Measurements from ENCODE around the gene EPHB6. TPM values are rescaled to one million over a fixed set of nuclear protein-coding genes. Genes with fewer than 3 reads are reported as not detected.

The EPHB6 gene
- total and polyA plus RNA-seq, 3 experiments from 2014 or later = 6.0 to 13.7 (median 8.1) TPM

- Mint-ChIP-seq H3K4me3 (peak overlapping the region; percentile 68 to 91 (median 80)), H3K4me1 (peaks cover 82 to 96% (median 94%) of the 10 kb centered on the region in 3 donors), H3K9me3 (no peaks in the 10 kb centered on the region), H3K27me3 (peaks cover 0 to 7% of the 10 kb centered on the region in 2 donors), H3K36me3 (peaks cover 9 to 11% (median 11%) of the 10 kb centered on the region in 3 donors), H3K27ac (peak overlapping the region; percentile 99 to 100 (median 100))
- Histone ChIP-seq H3K4me1 (ENCODE audit: insufficient read depth, low read length) (peaks cover 96% of the 10 kb centered on the region), H3K36me3 (ENCODE audit: insufficient read depth, low read length) (peaks cover 3% of the 10 kb centered on the region), H3K4me3 (ENCODE audit: low read length) (peak overlapping the region; percentile 56), H3K27ac (ENCODE audit: low read depth, low read length) (peak overlapping the region; percentile 92), H3K9me3 (ENCODE audit: low read length) (no peaks in the 10 kb centered on the region), H3K27me3 (ENCODE audit: insufficient read depth, low read length, poor library complexity, severe bottlenecking) (no peaks in the 10 kb centered on the region)
- ChIA-PET POLR2A (interaction anchor here (0.6 to 13.3 kb wide), 22 partner anchors 9 to 502 kb away, joined by 3 to 1213 read pairs (median 4); no protein-coding TSS in a partner anchor), CTCF (interaction anchor here (0.9 to 15.2 kb wide), 18 partner anchors 11 to 575 kb away, joined by 3 to 508 read pairs (median 4); no protein-coding TSS in a partner anchor)
- peak; percentile 90 to 99 (median 98) for DNase-seq
These were observed 45.9 kb upstream of the EPHB6 start for GRCh38 chr7:142808802-142809583.

GRCh38 chr7:142809671-142810070 is 45.2 kb upstream of the EPHB6 start:
- H3K4me1 Mint-ChIP-seq = peaks cover 75 to 93% (median 88%) of the 10 kb centered on the region in 3 donors
- CTCF ChIA-PET = interaction anchor here (0.9 to 15.2 kb wide), 19 partner anchors 7 to 570 kb away, joined by 3 to 508 read pairs (median 5); no protein-coding TSS in a partner anchor
- Histone ChIP-seq H3K4me1 (ENCODE audit: insufficient read depth, low read length) (peaks cover 90% of the 10 kb centered on the region), H3K27me3 (ENCODE audit: insufficient read depth, low read length, poor library complexity, severe bottlenecking) (no peaks in the 10 kb centered on the region), H3K4me3 (ENCODE audit: low read length) (peak overlapping the region; percentile 56), H3K36me3 (ENCODE audit: insufficient read depth, low read length) (no peaks in the 10 kb centered on the region), H3K27ac (ENCODE audit: low read depth, low read length) (peak overlapping the region; percentile 92), H3K9me3 (ENCODE audit: low read length) (no peaks in the 10 kb centered on the region)
- H3K27me3 Mint-ChIP-seq = peaks cover 0 to 7% of the 10 kb centered on the region in 2 donors
- peak in 1 of 5 donors; percentile 45 for DNase-seq
- no peaks in the 10 kb centered on the region for H3K9me3 Mint-ChIP-seq
- H3K4me3 Mint-ChIP-seq = peak overlapping the region; percentile 68 to 91 (median 80)
- H3K36me3 Mint-ChIP-seq = peaks cover 5 to 7% (median 6%) of the 10 kb centered on the region in 3 donors
- POLR2A ChIA-PET = interaction anchor here (1.1 to 13.3 kb wide), 8 partner anchors 18 to 489 kb away, joined by 3 to 1213 read pairs (median 8); no protein-coding TSS in a partner anchor
- peak overlapping the region; percentile 99 to 100 (median 100) for H3K27ac Mint-ChIP-seq

GRCh38 chr7:142811154-142811737 is 43.6 kb upstream of the EPHB6 start:
- Mint-ChIP-seq H3K9me3 (no peaks in the 10 kb centered on the region), H3K4me1 (peaks cover 60 to 78% (median 72%) of the 10 kb centered on the region in 3 donors), H3K27ac (peak overlapping the region; percentile 77 to 100 (median 100)), H3K27me3 (peaks cover 5 to 10% of the 10 kb centered on the region in 2 donors), H3K36me3 (peaks cover 0 to 2% (median 0%) of the 10 kb centered on the region in 3 donors), H3K4me3 (peak overlapping the region; percentile 24 to 58 (median 45))
- ChIA-PET POLR2A (interaction anchor here (0.5 to 13.3 kb wide), 13 partner anchors 19 to 491 kb away, joined by 3 to 1213 read pairs (median 4); no protein-coding TSS in a partner anchor), CTCF (interaction anchor here (0.7 to 15.2 kb wide), 45 partner anchors 8 to 835 kb away, joined by 3 to 508 read pairs (median 4); no protein-coding TSS in a partner anchor)
- Histone ChIP-seq H3K4me1 (ENCODE audit: insufficient read depth, low read length) (peaks cover 74% of the 10 kb centered on the region), H3K4me3 (ENCODE audit: low read length) (no peak overlapping the region), H3K36me3 (ENCODE audit: insufficient read depth, low read length) (no peaks in the 10 kb centered on the region), H3K27ac (ENCODE audit: low read depth, low read length) (peak overlapping the region; percentile 35), H3K27me3 (ENCODE audit: insufficient read depth, low read length, poor library complexity, severe bottlenecking) (no peaks in the 10 kb centered on the region), H3K9me3 (ENCODE audit: low read length) (no peaks in the 10 kb centered on the region)
- peak in 4 of 5 donors; percentile 34 to 81 (median 66) for DNase-seq

GRCh38 chr7:142812437-142813215 is 42.2 kb upstream of the EPHB6 start:
- Mint-ChIP-seq H3K36me3 (peaks cover 0 to 3% (median 0%) of the 10 kb centered on the region in 3 donors), H3K4me3 (peak overlapping the region in 5 of 7 donors; percentile 33 to 51 (median 48)), H3K9me3 (no peaks in the 10 kb centered on the region), H3K4me1 (peaks cover 46 to 64% (median 58%) of the 10 kb centered on the region in 3 donors), H3K27me3 (peaks cover 12 to 17% of the 10 kb centered on the region in 2 donors), H3K27ac (peak overlapping the region in 6 of 8 donors; percentile 2 to 100 (median 92))
- Histone ChIP-seq H3K27me3 (ENCODE audit: insufficient read depth, low read length, poor library complexity, severe bottlenecking) (no peaks in the 10 kb centered on the region), H3K4me3 (ENCODE audit: low read length) (no peak overlapping the region), H3K36me3 (ENCODE audit: insufficient read depth, low read length) (no peaks in the 10 kb centered on the region), H3K9me3 (ENCODE audit: low read length) (no peaks in the 10 kb centered on the region), H3K27ac (ENCODE audit: low read depth, low read length) (no peak overlapping the region), H3K4me1 (ENCODE audit: insufficient read depth, low read length) (peaks cover 60% of the 10 kb centered on the region)
- CTCF ChIA-PET = interaction anchor here (0.9 to 15.2 kb wide), 22 partner anchors 7 to 514 kb away, joined by 3 to 508 read pairs (median 5); no protein-coding TSS in a partner anchor
- POLR2A ChIA-PET = interaction anchor here (0.7 to 13.3 kb wide), 4 partner anchors 8 to 492 kb away, joined by 3 to 1213 read pairs (median 4); no protein-coding TSS in a partner anchor
- no peak for DNase-seq

- H3K4me1 ChIP-seq (ENCODE audit: insufficient read depth, low read length) = peaks cover 54% of the 10 kb centered on the region
- ChIA-PET POLR2A (interaction anchor here (1.2 to 13.3 kb wide), 3 partner anchors 9 to 181 kb away, joined by 5 to 1213 read pairs (median 20); no protein-coding TSS in a partner anchor), CTCF (interaction anchor here (0.9 to 15.2 kb wide), 12 partner anchors 22 to 514 kb away, joined by 3 to 508 read pairs (median 4); no protein-coding TSS in a partner anchor)
- no peak overlapping the region for H3K27ac ChIP-seq (ENCODE audit: low read depth, low read length)
- Mint-ChIP-seq H3K9me3 (no peaks in the 10 kb centered on the region), H3K27ac (peak overlapping the region in 5 of 8 donors; percentile 25 to 90 (median 73)), H3K27me3 (peaks cover 12 to 23% of the 10 kb centered on the region in 2 donors), H3K36me3 (peaks cover 0 to 3% (median 0%) of the 10 kb centered on the region in 3 donors), H3K4me1 (peaks cover 40 to 58% (median 52%) of the 10 kb centered on the region in 3 donors), H3K4me3 (peak overlapping the region in 6 of 7 donors; percentile 33 to 70 (median 48))
- no peaks in the 10 kb centered on the region for H3K9me3 ChIP-seq (ENCODE audit: low read length)
- no peaks in the 10 kb centered on the region for H3K36me3 ChIP-seq (ENCODE audit: insufficient read depth, low read length)
- no peak overlapping the region for H3K4me3 ChIP-seq (ENCODE audit: low read length)
- peak in 1 of 5 donors; percentile 43 for DNase-seq
- no peaks in the 10 kb centered on the region for H3K27me3 ChIP-seq (ENCODE audit: insufficient read depth, low read length, poor library complexity, severe bottlenecking)
These were observed 41.6 kb upstream of the EPHB6 start for GRCh38 chr7:142813226-142813625.

GRCh38 chr7:142813699-142814098 is 41.2 kb upstream of the EPHB6 start:
- Mint-ChIP-seq H3K27ac (peak overlapping the region in 5 of 8 donors; percentile 6 to 90 (median 25)), H3K4me3 (peak overlapping the region in 4 of 7 donors; percentile 33 to 70 (median 50))

More at GRCh38 chr7:142813699-142814098, 41.2 kb upstream of the EPHB6 start:
- ChIA-PET CTCF (interaction anchor here (0.9 to 15.2 kb wide), 11 partner anchors 22 to 515 kb away, joined by 3 to 508 read pairs (median 5); no protein-coding TSS in a partner anchor), POLR2A (interaction anchor here (1.2 to 13.3 kb wide), 3 partner anchors 9 to 182 kb away, joined by 5 to 1213 read pairs (median 20); no protein-coding TSS in a partner anchor)
- H3K27ac ChIP-seq (ENCODE audit: low read depth, low read length) = no peak overlapping the region
- H3K9me3 ChIP-seq (ENCODE audit: low read length) = no peaks in the 10 kb centered on the region
- H3K27me3 ChIP-seq (ENCODE audit: insufficient read depth, low read length, poor library complexity, severe bottlenecking) = no peaks in the 10 kb centered on the region
- peaks cover 0 to 3% (median 0%) of the 10 kb centered on the region in 3 donors for H3K36me3 Mint-ChIP-seq
- peaks cover 35 to 53% (median 47%) of the 10 kb centered on the region in 3 donors for H3K4me1 Mint-ChIP-seq
- H3K27me3 Mint-ChIP-seq = peaks cover 13 to 25% of the 10 kb centered on the region in 2 donors
- H3K36me3 ChIP-seq (ENCODE audit: insufficient read depth, low read length) = no peaks in the 10 kb centered on the region
- no peaks in the 10 kb centered on the region for H3K9me3 Mint-ChIP-seq
- H3K4me1 ChIP-seq (ENCODE audit: insufficient read depth, low read length) = peaks cover 50% of the 10 kb centered on the region
- no peak overlapping the region for H3K4me3 ChIP-seq (ENCODE audit: low read length)
- DNase-seq = no peak
